Measurements from ENCODE around the gene ZFP82.

- TF ChIP-seq CTCF (IDR thresholded peaks at IDR 0.05) (no peak), POLR2A (IDR thresholded peaks at IDR 0.05) (no peak), EP300 (IDR thresholded peaks at IDR 0.05) (no peak)
Observed at GRCh38 chr19:36371886-36372285, 46.6 kb downstream of the ZFP82 start.

Data from tibial nerve (tissue), 4 donors.